KMS-11 (cell line): ENCODE data around the gene HECTD2.
"Not testable (repeated sequence)": the region's sequence is repeated elsewhere in the genome, so short reads cannot be mapped to it uniquely, and the experiment has no call there.

ENCODE experiments used
- H2AFZ ChIP-seq: fragments of 200-600 bp; sonication (generic); 2 replicates; pipeline ENCODE4 v1.6.1; 2016; ENCODE audit warnings: antibody characterized with exemption, mixed run types, low read depth
- H3K27ac ChIP-seq: fragments of 200-600 bp; sonication (generic); 2 replicates; pipeline ENCODE4 v1.6.1; 2016; ENCODE audit warnings: mild to moderate bottlenecking, mixed run types
- H3K27me3 ChIP-seq: fragments of 200-600 bp; sonication (generic); 2 replicates; pipeline ENCODE4 v1.6.1; 2017; ENCODE audit warnings: mild to moderate bottlenecking, low read depth, mixed run types, moderate library complexity; ENCODE audit not compliant: insufficient read depth
- H3K36me3 ChIP-seq: fragments of 200-600 bp; sonication (generic); 2 replicates; pipeline ENCODE4 v1.6.1; 2017; ENCODE audit warnings: mild to moderate bottlenecking, mixed run types; ENCODE audit not compliant: insufficient read depth
- H3K4me1 ChIP-seq: fragments of 200-600 bp; sonication (generic); 2 replicates; pipeline ENCODE4 v1.6.1; 2016; ENCODE audit warnings: mild to moderate bottlenecking, low read depth, mixed run types; ENCODE audit not compliant: poor library complexity, severe bottlenecking
- H3K4me2 ChIP-seq: fragments of 200-600 bp; sonication (generic); 2 replicates; pipeline ENCODE4 v1.7.0; 2016; ENCODE audit warnings: mild to moderate bottlenecking, mixed run types
- H3K4me3 ChIP-seq: fragments of 200-600 bp; sonication (generic); IDR thresholded peaks from 2 replicates; pipeline ENCODE4 v1.6.1; 2017; ENCODE audit warnings: low read depth, low read length, mixed read lengths; ENCODE audit not compliant: insufficient read depth
- H3K79me2 ChIP-seq: fragments of 200-600 bp; sonication (generic); 2 replicates; pipeline ENCODE4 v1.6.1; 2016; ENCODE audit warnings: low read depth, mixed run types; ENCODE audit not compliant: insufficient read depth
- H3K9ac ChIP-seq: fragments of 200-600 bp; sonication (generic); 2 replicates; pipeline ENCODE4 v1.6.1; 2016; ENCODE audit warnings: mild to moderate bottlenecking, mixed run types
- H4K20me1 ChIP-seq: fragments of 200-600 bp; sonication (generic); 2 replicates; pipeline ENCODE4 v1.6.1; 2016; ENCODE audit warnings: mild to moderate bottlenecking, mixed run types; ENCODE audit not compliant: insufficient read depth
- TF ChIP-seq, protein P1 (sequence below): fragments of 200-600 bp; sonication (generic); conservative IDR thresholded peaks from 2 replicates; pipeline ENCODE4 v1.6.1; 2017; ENCODE audit warnings: low read depth, mild to moderate bottlenecking, antibody characterized with exemption, low read length, moderate library complexity, mixed read lengths

Gene HECTD2

DNA sequence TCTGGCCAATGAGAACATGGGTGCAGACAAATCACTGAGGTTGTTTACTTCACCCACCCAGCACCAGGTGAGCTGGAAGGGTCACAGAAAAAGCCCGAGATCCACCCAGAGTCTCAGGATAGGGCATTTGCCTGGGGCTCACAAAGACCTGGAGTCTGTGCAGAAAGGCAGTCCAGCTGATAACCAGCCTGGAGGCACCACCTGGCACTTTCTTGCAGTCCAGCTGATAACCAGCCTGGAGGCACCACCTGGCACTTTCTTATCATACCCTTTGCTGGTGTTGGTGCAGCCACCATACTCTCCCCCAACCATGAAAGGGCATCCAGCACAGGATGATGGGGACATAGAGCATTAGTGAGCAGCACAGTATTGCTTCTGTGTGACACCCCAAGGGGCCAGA lies 118.6 kb downstream of the HECTD2 start:
- Histone ChIP-seq H4K20me1 (no peaks in the 10 kb centered on the region), H3K9ac (no peak overlapping the region), H3K4me3 (no peak overlapping the region), H3K27ac (no peak overlapping the region), H3K4me2 (no peak overlapping the region), H3K4me1 (no peaks in the 10 kb centered on the region), H3K79me2 (no peaks in the 10 kb centered on the region), H3K27me3 (no peaks in the 10 kb centered on the region), H3K36me3 (no peaks in the 10 kb centered on the region), H2AFZ (no peak overlapping the region)
- TF ChIP-seq, protein P1, sequence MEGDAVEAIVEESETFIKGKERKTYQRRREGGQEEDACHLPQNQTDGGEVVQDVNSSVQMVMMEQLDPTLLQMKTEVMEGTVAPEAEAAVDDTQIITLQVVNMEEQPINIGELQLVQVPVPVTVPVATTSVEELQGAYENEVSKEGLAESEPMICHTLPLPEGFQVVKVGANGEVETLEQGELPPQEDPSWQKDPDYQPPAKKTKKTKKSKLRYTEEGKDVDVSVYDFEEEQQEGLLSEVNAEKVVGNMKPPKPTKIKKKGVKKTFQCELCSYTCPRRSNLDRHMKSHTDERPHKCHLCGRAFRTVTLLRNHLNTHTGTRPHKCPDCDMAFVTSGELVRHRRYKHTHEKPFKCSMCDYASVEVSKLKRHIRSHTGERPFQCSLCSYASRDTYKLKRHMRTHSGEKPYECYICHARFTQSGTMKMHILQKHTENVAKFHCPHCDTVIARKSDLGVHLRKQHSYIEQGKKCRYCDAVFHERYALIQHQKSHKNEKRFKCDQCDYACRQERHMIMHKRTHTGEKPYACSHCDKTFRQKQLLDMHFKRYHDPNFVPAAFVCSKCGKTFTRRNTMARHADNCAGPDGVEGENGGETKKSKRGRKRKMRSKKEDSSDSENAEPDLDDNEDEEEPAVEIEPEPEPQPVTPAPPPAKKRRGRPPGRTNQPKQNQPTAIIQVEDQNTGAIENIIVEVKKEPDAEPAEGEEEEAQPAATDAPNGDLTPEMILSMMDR, result no peak

DNA sequence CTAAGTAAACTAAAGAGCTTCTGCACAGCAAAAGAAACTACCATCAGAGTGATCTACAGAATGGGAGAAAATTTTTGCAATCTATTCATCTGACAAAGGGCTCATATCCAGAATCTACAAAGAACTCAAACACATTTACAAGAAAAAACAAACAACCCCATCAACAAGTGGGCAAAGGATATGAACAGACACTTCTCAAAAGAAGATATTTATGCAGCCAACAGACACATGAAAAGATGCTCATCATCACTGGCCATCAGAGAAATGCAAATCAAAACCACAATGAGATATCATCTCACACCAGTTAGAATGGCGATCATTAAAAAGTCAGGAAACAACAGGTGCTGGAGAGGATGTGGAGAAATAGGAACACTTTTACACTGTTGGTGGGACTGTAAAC lies 124.6 kb downstream of the HECTD2 start:
- not testable (repeated sequence) for H3K9ac ChIP-seq, H3K27ac ChIP-seq, H3K27me3 ChIP-seq, H3K36me3 ChIP-seq, H4K20me1 ChIP-seq, H2AFZ ChIP-seq, H3K79me2 ChIP-seq, H3K4me2 ChIP-seq, H3K4me1 ChIP-seq, H3K4me3 ChIP-seq

DNA sequence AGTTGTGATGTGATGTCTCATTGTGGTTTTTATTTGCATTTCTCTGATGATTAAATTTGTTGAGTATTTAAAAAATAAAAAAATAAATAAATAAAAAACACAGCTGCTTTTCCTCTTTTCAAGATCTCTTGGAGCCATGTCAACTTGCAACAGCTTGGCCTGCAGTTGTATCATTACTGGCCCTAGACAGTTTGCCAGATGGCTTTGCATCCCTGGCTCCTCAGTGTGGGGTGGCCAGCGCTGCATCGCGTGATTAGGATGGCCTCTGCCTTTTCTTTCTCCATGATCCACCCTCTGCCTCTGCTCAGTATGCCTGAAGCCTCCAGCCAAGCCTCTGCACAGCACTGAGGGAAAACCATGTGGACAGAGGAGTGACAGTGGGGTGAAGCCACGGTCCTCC lies 126.0 kb downstream of the HECTD2 start:
- H3K27me3 ChIP-seq, result no peaks in the 10 kb centered on the region
- no peak overlapping the region for H3K9ac ChIP-seq
- no peaks in the 10 kb centered on the region for H3K4me1 ChIP-seq
- no peaks in the 10 kb centered on the region for H3K36me3 ChIP-seq
- TF ChIP-seq, protein P1, result no peak
- no peaks in the 10 kb centered on the region for H3K79me2 ChIP-seq
- no peak overlapping the region for H3K27ac ChIP-seq
- H3K4me3 ChIP-seq, result no peak overlapping the region
- H3K4me2 ChIP-seq, result no peak overlapping the region
- H4K20me1 ChIP-seq, result no peaks in the 10 kb centered on the region
- H2AFZ ChIP-seq, result no peak overlapping the region

DNA sequence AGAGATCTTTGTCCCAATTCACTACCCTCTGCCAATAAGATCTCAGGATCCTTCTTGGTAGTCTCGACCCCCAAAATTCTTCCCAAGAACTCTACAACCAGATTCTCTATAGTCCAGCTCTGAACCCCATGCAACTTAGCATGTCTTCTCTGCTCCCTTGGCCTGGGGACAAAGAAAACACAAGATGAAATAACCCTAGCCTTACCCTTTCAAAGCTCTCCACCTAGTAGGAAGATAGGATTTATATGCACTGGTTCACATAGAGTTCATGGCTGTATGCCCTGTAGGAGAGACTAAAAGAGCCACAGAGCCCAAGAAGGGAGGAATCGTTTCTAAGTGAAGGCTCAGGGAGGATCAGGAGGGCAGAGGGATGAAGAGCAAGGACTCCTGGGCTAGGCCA lies 126.6 kb downstream of the HECTD2 start:
- TF ChIP-seq, protein P1, result no peak
- H2AFZ ChIP-seq, result no peak overlapping the region

DNA sequence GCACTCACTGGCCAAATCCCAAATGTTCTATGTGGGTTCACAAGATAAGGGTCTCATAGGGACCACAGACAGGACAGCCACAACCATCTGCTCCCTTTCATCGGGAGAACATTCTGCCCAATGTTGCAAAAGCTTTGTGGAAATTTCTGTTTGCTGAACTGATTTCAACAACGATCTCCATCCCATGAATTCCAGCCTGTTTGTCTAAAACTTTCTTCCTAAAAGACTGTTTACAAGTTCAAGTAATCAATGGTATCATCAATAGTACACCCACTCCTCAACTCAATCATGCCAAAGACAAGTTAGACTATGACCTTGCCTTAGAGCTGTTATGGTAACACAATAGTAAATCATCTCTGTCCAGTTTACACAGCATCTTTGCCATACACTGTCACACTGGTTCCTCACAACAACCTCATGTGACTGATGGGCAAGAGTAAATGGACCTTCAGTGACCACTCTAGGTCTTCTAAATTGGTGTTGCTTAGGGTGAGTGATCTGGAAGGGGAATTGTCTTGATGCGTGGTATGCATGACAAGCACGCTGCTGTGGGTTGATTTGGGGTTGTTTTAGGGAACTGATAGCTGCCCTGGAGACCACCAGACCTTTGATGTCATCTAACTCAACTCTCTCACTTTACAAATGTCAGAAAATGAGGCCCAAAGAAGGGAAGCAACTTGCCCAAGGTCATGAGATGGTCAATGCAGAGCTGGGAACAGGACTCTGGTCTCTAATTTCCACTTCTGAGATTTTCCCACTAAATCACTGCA lies 127.7 kb downstream of the HECTD2 start:
- no peak overlapping the region for H3K4me2 ChIP-seq
- no peak overlapping the region for H3K27ac ChIP-seq
- H3K79me2 ChIP-seq, result no peaks in the 10 kb centered on the region
- no peaks in the 10 kb centered on the region for H4K20me1 ChIP-seq
- H3K4me3 ChIP-seq, result no peak overlapping the region
- no peaks in the 10 kb centered on the region for H3K27me3 ChIP-seq
- H2AFZ ChIP-seq, result no peak overlapping the region
- H3K36me3 ChIP-seq, result no peaks in the 10 kb centered on the region
- no peak overlapping the region for H3K9ac ChIP-seq
- TF ChIP-seq, protein P1, result no peak
- H3K4me1 ChIP-seq, result no peaks in the 10 kb centered on the region

More for the DNA sequence above, 126.6 kb downstream of the HECTD2 start:
- no peaks in the 10 kb centered on the region for H3K79me2 ChIP-seq
- no peak overlapping the region for H3K9ac ChIP-seq
- H4K20me1 ChIP-seq, result no peaks in the 10 kb centered on the region
- no peak overlapping the region for H3K4me3 ChIP-seq
- no peaks in the 10 kb centered on the region for H3K27me3 ChIP-seq
- H3K4me1 ChIP-seq, result no peaks in the 10 kb centered on the region
- H3K36me3 ChIP-seq, result no peaks in the 10 kb centered on the region
- no peak overlapping the region for H3K4me2 ChIP-seq
- H3K27ac ChIP-seq, result no peak overlapping the region
